NCI-H146 (cell line): ENCODE results near the gene LAMA3.

Experiments
- DNase-seq: peaks from one replicate; lab custom pipeline; 2025; lab: John Stamatoyannopoulos, UW

The LAMA3 gene

DNA sequence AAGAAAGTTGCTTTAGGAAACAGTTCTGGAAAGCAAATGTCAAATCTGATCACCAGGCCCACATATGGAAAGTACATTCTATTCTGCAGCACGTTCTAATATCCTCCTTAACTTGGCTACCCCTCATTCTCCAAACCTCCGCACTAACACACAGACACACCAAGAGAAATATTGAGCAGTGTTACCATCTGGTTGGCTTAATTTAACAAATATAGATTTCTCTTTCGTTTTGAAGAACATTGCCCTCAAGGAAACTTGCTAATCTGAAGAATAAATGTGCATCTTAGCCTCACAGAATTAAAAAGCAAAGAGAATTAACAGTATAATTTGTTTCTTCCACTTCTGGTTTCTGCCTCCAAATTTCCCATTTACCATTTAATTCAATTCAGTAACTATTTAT lies 252.5 kb downstream of the LAMA3 start:
- no peak for DNase-seq

- no peak for DNase-seq
Measured at GRCh38 chr18:23943104-23943503, 253.9 kb downstream of the LAMA3 start.

DNA sequence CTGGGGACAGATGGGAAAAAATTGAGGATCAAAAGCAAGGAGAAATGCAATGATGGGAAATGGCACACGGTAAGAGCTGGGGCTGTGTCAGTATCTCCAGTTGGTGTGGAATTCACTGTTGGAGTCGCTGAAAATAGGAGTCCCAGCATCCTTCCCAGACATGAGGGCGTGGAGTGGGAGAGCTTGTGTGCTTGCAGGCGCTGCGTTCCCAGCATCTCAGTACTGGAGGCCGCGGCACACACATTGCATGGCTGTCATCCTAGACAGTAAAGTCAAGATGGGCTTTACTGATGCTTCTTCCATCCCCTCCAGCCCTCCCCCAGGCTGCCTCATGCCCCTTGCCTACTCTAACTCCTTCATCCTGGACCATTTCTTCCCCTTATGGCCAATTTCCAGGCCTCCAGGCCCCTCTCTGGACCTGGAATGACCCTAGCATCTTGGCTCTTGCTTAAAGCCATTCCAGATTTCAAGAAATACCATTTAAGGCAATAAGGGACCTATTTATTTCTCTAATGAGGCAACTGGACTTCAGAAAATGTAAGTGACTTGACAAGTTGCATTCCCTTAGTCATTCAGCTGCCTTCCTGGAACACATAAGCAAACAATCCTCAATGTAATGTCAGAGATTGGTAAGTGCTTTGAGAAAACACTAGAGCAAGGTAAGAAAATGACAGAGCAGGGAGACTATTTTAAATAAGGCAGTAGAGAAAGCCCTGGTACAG lies 254.8 kb downstream of the LAMA3 start:
- DNase-seq: no peak

GRCh38 chr18:23945416-23946079 lies 256.3 kb downstream of the LAMA3 start:
- DNase-seq: no peak

GRCh38 chr18:23949863-23950262 lies 260.6 kb downstream of the LAMA3 start:
- no peak for DNase-seq

DNA sequence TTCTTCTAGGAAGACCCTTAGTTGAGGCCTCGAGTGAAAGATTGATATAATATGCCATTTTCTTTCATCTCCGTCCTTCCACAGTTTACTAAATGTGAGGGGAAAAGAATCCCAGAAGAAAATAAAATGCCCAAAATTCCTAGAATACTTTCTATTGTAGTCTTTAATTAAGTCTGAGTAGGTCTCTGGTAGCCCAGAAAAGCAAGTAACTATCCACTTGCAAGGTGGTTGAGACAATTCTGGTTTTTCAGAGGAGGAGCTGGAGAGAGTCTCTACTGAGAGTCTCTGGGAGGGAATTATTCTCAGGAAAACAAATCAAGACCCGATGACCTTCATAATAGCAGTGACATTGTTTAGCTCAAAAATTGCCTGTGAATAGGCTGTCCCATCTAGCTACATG lies 261.4 kb downstream of the LAMA3 start:
- no peak for DNase-seq

GRCh38 chr18:23951206-23951605 lies 262.0 kb downstream of the LAMA3 start:
- no peak for DNase-seq

DNA sequence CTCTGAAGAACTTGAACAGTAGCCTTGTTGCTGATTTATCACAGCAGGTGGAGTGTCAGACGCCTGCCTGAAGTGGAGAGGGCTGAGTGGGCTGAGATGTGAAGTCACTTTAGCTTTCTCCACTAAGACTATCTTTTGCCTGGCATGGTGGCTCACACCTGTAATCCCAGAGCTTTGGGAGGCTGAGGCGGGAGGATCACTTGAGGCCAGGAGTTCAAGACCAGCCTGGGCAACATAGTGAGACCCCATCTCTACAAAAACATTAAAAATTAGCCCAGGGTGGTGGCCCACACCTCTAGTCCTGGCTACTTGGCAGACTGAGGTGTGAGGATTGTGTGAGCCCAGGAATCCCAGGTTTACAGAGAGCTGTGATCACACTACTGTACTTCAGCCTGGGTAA lies 264.7 kb downstream of the LAMA3 start:
- no peak for DNase-seq

DNA sequence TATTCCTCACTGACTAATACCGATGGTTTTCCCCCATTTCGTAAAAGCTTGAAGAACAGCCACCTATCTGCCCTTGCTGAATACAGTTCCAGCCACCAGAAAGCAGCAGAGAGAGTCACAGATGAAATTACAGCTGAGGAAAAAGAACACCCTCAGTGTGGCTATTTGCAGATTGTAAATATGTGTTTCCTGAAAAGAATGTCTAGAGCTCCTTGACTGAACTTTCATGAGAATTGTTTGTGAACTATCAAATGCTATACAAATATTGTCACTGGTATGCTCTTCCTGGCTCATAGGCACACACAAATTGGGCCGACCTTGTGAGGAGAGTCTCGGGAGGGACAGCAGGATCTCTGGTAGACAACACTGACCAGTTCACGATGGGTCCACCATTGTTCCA lies 267.2 kb downstream of the LAMA3 start:
- DNase-seq: no peak

GRCh38 chr18:23958036-23958435 lies 268.8 kb downstream of the LAMA3 start:
- no peak for DNase-seq

GRCh38 chr18:23963443-23964165 lies 274.4 kb downstream of the LAMA3 start:
- peak; percentile 92 for DNase-seq

DNA sequence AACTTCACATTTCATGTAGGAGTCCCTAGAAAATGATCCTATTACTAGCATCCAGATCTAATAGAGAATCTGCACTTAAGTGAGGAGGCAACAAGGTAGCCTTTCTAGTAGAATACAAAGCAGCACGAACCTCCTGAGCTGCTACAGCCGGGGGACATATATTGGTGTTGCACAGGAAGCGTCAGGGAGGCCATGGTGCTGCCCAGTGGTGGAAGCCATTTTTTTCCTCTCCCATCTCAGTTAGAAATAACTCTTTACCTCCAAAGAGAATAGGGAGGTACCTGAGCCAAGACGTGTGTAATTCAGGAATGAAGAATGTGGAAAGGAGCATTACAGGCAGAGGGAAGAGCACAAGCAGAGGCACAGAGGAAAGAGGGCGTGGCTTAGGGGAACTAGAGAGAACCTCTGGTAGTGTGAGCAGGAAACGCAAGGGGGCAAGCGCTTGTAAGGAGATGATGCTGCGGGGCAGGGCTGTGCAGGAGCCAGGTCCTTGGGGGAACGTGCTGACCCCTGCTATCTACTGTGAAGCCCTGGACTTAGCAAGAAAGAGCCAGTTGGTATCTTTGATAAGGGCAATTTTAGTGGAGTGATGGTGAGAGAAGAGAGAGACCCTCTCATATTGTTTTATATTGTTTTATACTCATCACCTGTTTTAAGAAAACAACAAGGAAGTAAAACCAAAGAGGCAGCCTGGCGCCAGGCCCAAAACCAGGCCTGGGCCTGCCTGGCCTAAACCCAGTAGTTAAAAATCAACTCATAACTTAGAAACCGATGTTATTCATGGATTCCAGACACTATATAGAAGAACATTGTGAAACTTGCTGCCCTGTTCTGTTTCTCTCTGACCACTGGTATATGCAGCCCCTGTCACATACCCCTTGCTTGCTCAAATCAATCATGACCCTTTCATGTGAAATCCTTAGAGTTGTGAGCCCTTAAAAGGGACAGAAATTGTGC lies 275.3 kb downstream of the LAMA3 start:
- peak; percentile 56 for DNase-seq

DNA sequence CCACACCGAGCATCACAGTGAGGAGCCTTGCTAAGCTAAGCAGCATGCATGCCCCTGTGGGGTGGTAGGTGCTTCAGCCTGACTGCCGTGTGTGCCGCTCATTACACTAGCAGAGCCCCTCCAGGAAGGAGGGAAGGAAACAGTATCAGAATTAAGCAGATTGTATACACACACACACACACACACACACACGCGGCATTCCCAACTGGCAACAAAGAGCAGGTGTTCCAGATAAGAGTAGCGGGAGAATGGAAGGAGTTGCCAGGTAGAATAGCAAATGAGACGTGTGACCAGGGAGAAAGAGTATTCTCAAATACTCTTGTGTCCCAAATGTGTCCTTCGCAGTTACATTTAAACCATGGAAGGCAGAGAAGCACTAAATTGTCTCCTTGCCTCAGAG lies 277.7 kb downstream of the LAMA3 start:
- peak; percentile 94 for DNase-seq

DNA sequence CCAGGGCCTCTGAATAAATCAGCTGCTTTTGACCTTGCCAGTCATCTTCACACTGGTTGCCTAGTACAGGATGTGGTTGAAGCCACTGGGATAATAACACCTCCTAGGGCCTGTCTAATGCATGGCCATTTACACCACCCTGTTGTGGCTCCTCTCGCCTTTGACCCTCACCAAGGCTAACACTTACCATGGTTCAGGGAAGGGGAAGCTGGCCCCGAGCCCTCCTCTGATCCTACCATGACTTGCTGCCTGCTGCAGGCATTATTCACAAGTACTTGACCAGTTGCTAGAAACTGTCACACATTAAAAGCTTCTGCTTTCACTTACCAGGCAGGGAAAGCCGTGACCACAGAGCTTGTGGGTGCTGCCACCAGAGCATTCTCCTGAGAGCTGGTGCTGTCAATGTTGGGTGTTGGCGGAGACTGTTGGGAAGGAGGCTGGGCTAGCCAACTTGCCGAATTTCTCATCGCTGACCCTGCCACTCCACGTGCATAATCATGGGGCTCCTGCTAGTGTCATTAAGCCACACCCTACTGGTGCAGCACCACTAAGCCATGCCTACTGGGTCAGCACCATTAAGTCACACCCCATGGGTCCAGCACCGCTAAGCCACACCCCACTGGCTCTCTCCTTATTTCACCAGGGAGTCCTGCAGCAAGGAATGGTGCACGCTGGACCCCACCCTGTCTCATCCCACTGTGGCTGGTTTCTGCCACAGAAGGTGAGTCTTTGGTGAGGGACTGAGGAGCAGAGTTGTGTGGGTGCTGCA lies 278.3 kb downstream of the LAMA3 start:
- peak; percentile 93 for DNase-seq

- DNase-seq: peak; percentile 77
Measured at GRCh38 chr18:23968638-23969604, 279.7 kb downstream of the LAMA3 start.

- DNase-seq: no peak
Measured at GRCh38 chr18:23969664-23970063, 280.4 kb downstream of the LAMA3 start.

GRCh38 chr18:23970161-23971096 lies 281.2 kb downstream of the LAMA3 start:
- DNase-seq: no peak

DNA sequence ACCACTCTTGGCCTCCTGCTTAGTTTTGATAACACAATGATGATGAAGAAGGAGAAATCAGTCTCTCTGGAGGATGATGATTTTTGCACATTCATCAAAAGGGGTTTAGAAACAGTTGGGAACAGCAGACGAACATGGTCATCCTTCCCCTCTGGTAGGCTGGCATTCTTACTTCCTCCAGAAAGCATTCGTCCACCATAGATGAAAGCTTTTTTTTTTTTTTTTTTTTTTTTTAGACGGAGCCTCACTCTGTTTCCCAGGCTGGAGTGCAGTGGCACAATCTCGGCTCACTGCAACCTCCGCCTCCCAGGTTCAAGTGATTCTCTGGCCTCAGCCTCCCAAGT lies 281.8 kb downstream of the LAMA3 start:
- DNase-seq: no peak

DNA sequence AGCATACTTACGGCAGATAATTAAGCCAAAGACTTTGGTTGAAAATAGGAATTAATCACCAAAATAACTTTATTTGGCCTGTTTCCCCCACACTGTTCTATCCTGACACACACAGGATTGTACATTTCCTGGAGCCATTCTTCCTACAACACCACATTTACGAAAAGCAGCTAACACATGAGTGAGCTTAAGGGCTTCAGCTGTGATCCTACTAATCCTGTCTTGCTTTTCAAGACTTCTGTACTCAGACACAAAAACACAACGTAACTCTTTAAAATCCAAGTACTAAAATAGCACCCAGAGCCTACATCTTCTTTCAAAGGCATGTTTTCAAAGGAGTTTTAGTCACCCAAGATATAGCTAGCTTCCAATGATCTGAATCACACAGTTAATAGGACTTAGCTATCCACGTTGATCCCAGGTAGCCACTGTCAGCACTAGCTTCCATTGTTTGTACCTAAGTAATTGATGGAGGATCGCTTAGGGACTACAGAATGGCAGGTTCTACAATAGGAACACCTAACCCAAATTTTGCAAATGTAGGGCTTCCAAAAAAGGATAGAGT lies 282.5 kb downstream of the LAMA3 start:
- DNase-seq: no peak
